Measurements from ENCODE around the gene MYO10. TPM values are rescaled to one million over a fixed set of nuclear protein-coding genes. Genes with fewer than 3 reads are reported as not detected.
A peak's percentile ranks its signal among the peaks of the same experiment; 100 is the strongest.

MYO10 gene
- total and polyA plus RNA-seq, 2 experiments from 2014 or later: 119 to 276 TPM

DNA sequence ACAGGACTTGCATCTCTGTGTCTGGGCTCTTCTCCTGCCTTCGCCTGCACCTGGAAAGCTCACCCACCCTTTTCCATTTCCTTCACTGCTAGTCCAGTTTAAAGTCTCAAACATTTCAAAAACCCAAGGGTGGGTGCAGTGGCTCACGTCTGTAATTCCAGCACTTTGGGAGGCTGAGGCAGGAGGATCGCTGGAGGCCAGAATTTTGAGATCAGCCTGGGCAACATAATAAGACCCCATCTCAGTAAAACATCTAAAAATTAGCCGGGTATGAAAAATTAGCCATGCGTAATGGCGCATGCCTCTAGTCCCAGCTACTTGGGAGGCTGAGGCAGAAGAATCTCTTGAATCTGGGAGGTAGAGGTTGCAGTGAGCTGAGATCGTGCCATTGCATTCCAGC lies 179.4 kb downstream of the MYO10 start:
- TF ChIP-seq, protein P1, sequence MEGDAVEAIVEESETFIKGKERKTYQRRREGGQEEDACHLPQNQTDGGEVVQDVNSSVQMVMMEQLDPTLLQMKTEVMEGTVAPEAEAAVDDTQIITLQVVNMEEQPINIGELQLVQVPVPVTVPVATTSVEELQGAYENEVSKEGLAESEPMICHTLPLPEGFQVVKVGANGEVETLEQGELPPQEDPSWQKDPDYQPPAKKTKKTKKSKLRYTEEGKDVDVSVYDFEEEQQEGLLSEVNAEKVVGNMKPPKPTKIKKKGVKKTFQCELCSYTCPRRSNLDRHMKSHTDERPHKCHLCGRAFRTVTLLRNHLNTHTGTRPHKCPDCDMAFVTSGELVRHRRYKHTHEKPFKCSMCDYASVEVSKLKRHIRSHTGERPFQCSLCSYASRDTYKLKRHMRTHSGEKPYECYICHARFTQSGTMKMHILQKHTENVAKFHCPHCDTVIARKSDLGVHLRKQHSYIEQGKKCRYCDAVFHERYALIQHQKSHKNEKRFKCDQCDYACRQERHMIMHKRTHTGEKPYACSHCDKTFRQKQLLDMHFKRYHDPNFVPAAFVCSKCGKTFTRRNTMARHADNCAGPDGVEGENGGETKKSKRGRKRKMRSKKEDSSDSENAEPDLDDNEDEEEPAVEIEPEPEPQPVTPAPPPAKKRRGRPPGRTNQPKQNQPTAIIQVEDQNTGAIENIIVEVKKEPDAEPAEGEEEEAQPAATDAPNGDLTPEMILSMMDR (conservative IDR thresholded peaks at IDR 0.05; ENCODE audit: low read depth in 2 of 2): no peak
- TF ChIP-seq NANOG (IDR thresholded peaks at IDR 0.05; ENCODE audit: borderline replicate concordance): no peak
- no peak for TF ChIP-seq STAT1 (IDR thresholded peaks at IDR 0.05; ENCODE audit: unreplicated experiment)
- no peak for TF ChIP-seq POLR2AphosphoS5 (IDR thresholded peaks at IDR 0.05; ENCODE audit: low read depth)
- TF ChIP-seq JUNB (IDR thresholded peaks at IDR 0.05; ENCODE audit: unreplicated experiment): no peak
- TF ChIP-seq, protein P2, sequence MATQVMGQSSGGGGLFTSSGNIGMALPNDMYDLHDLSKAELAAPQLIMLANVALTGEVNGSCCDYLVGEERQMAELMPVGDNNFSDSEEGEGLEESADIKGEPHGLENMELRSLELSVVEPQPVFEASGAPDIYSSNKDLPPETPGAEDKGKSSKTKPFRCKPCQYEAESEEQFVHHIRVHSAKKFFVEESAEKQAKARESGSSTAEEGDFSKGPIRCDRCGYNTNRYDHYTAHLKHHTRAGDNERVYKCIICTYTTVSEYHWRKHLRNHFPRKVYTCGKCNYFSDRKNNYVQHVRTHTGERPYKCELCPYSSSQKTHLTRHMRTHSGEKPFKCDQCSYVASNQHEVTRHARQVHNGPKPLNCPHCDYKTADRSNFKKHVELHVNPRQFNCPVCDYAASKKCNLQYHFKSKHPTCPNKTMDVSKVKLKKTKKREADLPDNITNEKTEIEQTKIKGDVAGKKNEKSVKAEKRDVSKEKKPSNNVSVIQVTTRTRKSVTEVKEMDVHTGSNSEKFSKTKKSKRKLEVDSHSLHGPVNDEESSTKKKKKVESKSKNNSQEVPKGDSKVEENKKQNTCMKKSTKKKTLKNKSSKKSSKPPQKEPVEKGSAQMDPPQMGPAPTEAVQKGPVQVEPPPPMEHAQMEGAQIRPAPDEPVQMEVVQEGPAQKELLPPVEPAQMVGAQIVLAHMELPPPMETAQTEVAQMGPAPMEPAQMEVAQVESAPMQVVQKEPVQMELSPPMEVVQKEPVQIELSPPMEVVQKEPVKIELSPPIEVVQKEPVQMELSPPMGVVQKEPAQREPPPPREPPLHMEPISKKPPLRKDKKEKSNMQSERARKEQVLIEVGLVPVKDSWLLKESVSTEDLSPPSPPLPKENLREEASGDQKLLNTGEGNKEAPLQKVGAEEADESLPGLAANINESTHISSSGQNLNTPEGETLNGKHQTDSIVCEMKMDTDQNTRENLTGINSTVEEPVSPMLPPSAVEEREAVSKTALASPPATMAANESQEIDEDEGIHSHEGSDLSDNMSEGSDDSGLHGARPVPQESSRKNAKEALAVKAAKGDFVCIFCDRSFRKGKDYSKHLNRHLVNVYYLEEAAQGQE (IDR thresholded peaks at IDR 0.05; ENCODE audit: unreplicated experiment): no peak
- no peak for TF ChIP-seq CREB1 (CRISPR knock-in tag; IDR thresholded peaks at IDR 0.05; ENCODE audit: low read depth)
- TF ChIP-seq, protein P3, sequence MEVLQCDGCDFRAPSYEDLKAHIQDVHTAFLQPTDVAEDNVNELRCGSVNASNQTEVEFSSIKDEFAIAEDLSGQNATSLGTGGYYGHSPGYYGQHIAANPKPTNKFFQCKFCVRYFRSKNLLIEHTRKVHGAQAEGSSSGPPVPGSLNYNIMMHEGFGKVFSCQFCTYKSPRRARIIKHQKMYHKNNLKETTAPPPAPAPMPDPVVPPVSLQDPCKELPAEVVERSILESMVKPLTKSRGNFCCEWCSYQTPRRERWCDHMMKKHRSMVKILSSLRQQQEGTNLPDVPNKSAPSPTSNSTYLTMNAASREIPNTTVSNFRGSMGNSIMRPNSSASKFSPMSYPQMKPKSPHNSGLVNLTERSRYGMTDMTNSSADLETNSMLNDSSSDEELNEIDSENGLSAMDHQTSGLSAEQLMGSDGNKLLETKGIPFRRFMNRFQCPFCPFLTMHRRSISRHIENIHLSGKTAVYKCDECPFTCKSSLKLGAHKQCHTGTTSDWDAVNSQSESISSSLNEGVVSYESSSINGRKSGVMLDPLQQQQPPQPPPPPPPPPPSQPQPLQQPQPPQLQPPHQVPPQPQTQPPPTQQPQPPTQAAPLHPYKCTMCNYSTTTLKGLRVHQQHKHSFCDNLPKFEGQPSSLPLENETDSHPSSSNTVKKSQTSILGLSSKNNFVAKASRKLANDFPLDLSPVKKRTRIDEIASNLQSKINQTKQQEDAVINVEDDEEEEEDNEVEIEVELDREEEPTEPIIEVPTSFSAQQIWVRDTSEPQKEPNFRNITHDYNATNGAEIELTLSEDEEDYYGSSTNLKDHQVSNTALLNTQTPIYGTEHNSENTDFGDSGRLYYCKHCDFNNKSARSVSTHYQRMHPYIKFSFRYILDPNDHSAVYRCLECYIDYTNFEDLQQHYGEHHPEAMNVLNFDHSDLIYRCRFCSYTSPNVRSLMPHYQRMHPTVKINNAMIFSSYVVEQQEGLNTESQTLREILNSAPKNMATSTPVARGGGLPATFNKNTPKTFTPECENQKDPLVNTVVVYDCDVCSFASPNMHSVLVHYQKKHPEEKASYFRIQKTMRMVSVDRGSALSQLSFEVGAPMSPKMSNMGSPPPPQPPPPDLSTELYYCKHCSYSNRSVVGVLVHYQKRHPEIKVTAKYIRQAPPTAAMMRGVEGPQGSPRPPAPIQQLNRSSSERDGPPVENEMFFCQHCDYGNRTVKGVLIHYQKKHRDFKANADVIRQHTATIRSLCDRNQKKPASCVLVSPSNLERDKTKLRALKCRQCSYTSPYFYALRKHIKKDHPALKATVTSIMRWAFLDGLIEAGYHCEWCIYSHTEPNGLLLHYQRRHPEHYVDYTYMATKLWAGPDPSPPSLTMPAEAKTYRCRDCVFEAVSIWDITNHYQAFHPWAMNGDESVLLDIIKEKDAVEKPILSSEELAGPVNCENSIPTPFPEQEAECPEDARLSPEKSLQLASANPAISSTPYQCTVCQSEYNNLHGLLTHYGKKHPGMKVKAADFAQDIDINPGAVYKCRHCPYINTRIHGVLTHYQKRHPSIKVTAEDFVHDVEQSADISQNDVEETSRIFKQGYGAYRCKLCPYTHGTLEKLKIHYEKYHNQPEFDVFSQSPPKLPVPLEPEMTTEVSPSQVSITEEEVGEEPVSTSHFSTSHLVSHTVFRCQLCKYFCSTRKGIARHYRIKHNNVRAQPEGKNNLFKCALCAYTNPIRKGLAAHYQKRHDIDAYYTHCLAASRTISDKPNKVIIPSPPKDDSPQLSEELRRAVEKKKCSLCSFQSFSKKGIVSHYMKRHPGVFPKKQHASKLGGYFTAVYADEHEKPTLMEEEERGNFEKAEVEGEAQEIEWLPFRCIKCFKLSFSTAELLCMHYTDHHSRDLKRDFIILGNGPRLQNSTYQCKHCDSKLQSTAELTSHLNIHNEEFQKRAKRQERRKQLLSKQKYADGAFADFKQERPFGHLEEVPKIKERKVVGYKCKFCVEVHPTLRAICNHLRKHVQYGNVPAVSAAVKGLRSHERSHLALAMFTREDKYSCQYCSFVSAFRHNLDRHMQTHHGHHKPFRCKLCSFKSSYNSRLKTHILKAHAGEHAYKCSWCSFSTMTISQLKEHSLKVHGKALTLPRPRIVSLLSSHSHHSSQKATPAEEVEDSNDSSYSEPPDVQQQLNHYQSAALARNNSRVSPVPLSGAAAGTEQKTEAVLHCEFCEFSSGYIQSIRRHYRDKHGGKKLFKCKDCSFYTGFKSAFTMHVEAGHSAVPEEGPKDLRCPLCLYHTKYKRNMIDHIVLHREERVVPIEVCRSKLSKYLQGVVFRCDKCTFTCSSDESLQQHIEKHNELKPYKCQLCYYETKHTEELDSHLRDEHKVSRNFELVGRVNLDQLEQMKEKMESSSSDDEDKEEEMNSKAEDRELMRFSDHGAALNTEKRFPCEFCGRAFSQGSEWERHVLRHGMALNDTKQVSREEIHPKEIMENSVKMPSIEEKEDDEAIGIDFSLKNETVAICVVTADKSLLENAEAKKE (CRISPR knock-in tag; IDR thresholded peaks at IDR 0.05): no peak
- TF ChIP-seq ZNF114 (CRISPR knock-in tag; IDR thresholded peaks at IDR 0.05): no peak
- TF ChIP-seq EZH2phosphoT487 (IDR thresholded peaks at IDR 0.05; ENCODE audit: unreplicated experiment): no peak
- TF ChIP-seq EZH2 (IDR thresholded peaks at IDR 0.05; ENCODE audit: low read depth, unreplicated experiment): no peak
- no peak for TF ChIP-seq ETS1 (IDR thresholded peaks at IDR 0.05)
- TF ChIP-seq ZNF331 (CRISPR knock-in tag; IDR thresholded peaks at IDR 0.05; ENCODE audit: low read depth): no peak
- DNase-seq (ENCODE audit: low spot score) (no peak), ATAC-seq (no peak)
- Histone ChIP-seq H3K36me3 (ENCODE audit: insufficient read depth) (peaks cover 13% of the 10 kb centered on the region), H3K27ac (ENCODE audit: low read depth) (no peak overlapping the region), H3K9me2 (ENCODE audit: insufficient read depth) (no peaks in the 10 kb centered on the region), H3K4me2 (no peak overlapping the region), H3K4me1 (ENCODE audit: insufficient read depth) (peaks cover 25% of the 10 kb centered on the region), H3K27me3 (ENCODE audit: insufficient read depth) (no peaks in the 10 kb centered on the region), H2AFZ (no peak overlapping the region), H4K20me1 (replicated peaks; ENCODE audit: insufficient read depth) (no peaks in the 10 kb centered on the region), H3K4me3 (no peak overlapping the region), H3F3A (replicated peaks; ENCODE audit: low read depth) (peaks cover 3% of the 10 kb centered on the region; the same call in 1 of the 2 replicates), H3K79me2 (replicated peaks; ENCODE audit: insufficient read depth) (no peaks in the 10 kb centered on the region)
- no peak overlapping the region for H3K4me3 Mint-ChIP-seq
- H3K27ac Mint-ChIP-seq: peak overlapping the region; percentile 15; the same call in 1 of the 2 replicates
- peaks cover 42% of the 10 kb centered on the region for H3K36me3 Mint-ChIP-seq (ENCODE audit: low read depth)
- H3K9me3 Mint-ChIP-seq: no peaks in the 10 kb centered on the region
- peaks cover 29% of the 10 kb centered on the region for H3K4me1 Mint-ChIP-seq
- peaks cover 3% of the 10 kb centered on the region for H3K27me3 Mint-ChIP-seq (ENCODE audit: insufficient read depth, low read depth, poor library complexity)

Measured in GM23338 (cell line).